GM12875 (cell line): Measurements from ENCODE around the gene CCP110.
A peak's percentile ranks its signal among the peaks of the same experiment; 100 is the strongest.

ENCODE experiments used
- H3K4me3 ChIP-seq: one replicate; pipeline ENCODE4 v1.5.1; 2011; ENCODE audit warnings: low read depth, low read length, control low read depth
- TF ChIP-seq, protein P1 (sequence below): IDR thresholded peaks from 2 replicates; pipeline ENCODE4 v1.5.1; 2011; ENCODE audit warnings: low read depth, mild to moderate bottlenecking, control low read depth, inconsistent platforms, low read length, moderate library complexity, borderline replicate concordance; ENCODE audit not compliant: insufficient read depth

CCP110 gene

DNA sequence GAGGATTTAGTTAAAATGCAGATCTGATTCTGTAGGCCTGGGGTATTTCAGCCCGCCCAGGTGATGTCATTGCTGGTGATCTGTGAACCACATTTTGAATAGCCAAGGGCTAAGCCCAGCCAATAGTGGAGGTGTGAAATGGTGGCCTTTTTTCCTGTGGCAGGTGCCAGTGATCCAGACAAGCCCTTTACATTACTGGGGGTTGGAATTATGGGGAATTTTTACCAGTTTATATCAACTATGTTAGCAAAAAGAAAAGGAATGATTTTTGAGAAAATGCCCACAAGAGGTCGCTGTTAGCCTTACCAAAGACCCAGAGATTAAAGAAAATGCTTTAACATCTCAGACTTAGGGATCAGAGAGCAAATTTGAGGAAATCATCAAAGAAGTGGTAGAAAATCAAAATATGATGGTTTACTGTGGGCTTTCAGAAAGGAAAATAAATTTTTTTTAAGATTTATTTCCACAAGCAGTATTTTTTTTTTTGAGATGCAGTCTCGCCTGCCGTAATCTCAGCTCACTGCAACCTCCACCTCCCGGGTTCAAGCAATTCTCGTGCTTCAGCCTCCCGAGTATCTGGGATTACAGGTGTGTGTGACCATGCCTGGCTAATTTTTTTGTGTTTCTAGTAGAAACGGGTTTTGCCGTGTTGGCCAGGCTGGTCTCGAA is 35.6 kb downstream of the CCP110 start:
- TF ChIP-seq, protein P1, sequence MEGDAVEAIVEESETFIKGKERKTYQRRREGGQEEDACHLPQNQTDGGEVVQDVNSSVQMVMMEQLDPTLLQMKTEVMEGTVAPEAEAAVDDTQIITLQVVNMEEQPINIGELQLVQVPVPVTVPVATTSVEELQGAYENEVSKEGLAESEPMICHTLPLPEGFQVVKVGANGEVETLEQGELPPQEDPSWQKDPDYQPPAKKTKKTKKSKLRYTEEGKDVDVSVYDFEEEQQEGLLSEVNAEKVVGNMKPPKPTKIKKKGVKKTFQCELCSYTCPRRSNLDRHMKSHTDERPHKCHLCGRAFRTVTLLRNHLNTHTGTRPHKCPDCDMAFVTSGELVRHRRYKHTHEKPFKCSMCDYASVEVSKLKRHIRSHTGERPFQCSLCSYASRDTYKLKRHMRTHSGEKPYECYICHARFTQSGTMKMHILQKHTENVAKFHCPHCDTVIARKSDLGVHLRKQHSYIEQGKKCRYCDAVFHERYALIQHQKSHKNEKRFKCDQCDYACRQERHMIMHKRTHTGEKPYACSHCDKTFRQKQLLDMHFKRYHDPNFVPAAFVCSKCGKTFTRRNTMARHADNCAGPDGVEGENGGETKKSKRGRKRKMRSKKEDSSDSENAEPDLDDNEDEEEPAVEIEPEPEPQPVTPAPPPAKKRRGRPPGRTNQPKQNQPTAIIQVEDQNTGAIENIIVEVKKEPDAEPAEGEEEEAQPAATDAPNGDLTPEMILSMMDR: peak; percentile 39; the same call in 1 of the 2 replicates
- H3K4me3 ChIP-seq: no peak overlapping the region

- H3K4me3 ChIP-seq: no peak overlapping the region
- TF ChIP-seq, protein P1: no peak
These were observed 36.3 kb downstream of the CCP110 start for GRCh38 chr16:19560078-19560477.

DNA sequence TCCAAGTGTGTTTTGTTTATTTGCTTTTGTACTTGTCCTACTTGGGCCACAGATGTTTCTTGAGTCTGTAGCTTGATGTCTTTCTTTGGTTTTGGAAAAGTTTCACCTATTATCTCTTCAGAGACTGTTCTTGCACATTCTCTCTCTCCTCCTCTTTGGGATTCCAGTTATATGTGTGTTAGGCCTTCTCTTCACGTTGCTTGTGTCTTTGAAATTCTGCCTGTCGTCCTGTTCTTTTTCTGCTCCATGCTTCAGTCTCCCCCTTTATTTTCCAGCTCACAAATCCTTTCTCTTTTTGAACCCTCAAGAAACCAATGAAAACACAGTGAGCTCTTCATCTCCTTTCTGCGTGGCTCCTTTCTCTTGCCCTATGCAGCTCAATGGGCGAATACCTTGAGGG is 39.6 kb downstream of the CCP110 start:
- TF ChIP-seq, protein P1: no peak
- no peak overlapping the region for H3K4me3 ChIP-seq

GRCh38 chr16:19566362-19566761 is 42.6 kb downstream of the CCP110 start:
- no peak overlapping the region for H3K4me3 ChIP-seq
- TF ChIP-seq, protein P1: no peak

DNA sequence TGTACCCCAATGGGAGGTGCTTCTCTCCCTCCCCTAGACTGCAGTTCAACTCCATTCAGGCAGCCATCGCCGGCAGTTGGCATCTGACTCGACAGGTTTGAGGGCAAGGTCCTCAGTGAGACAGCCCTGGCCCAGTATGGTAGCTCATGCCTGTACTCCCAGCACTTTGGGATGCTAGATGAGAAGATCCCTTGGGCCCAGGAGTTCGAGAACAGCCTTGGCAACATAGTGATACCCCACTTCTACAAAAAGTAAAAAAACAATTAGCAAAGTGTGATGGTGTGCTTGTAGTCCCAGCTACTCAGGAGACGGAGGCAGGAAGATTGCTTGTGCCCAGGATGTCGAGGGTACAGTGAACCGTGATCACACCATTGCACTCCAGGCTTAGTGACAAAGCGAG is 43.8 kb downstream of the CCP110 start:
- TF ChIP-seq, protein P1: no peak

GRCh38 chr16:19573997-19574396 is 50.3 kb downstream of the CCP110 start:
- TF ChIP-seq, protein P1: no peak

More for the DNA sequence above, 43.8 kb downstream of the CCP110 start:
- H3K4me3 ChIP-seq: no peak overlapping the region

GRCh38 chr16:19574615-19575014 is 50.9 kb downstream of the CCP110 start:
- no peak overlapping the region for H3K4me3 ChIP-seq
- TF ChIP-seq, protein P1: no peak

More at GRCh38 chr16:19573997-19574396, 50.3 kb downstream of the CCP110 start:
- no peak overlapping the region for H3K4me3 ChIP-seq
